Activated T-helper 1 cell treated with Interleukin-2 at 50 U/mL for 16 hours (primary cell): ENCODE results near the gene UHRF2.
"Not testable (repeated sequence)": the region's sequence is repeated elsewhere in the genome, so short reads cannot be mapped to it uniquely, and the experiment has no call there.

Source experiments
- DNase-seq: peaks from one replicate; pipeline ENCODE4 v3.0.0-alpha.2; 2020; ENCODE audit warnings: low read depth

The UHRF2 gene

GRCh38 chr9:6489099-6489498 lies 76.1 kb downstream of the UHRF2 start:
- no peak for DNase-seq

GRCh38 chr9:6490863-6491262 lies 77.9 kb downstream of the UHRF2 start:
- no peak for DNase-seq

GRCh38 chr9:6495466-6495865 lies 82.5 kb downstream of the UHRF2 start:
- no peak for DNase-seq

GRCh38 chr9:6498982-6499381 lies 86.0 kb downstream of the UHRF2 start:
- no peak for DNase-seq

- DNase-seq: no peak
These were observed 88.7 kb downstream of the UHRF2 start for GRCh38 chr9:6501526-6502210.

- no peak for DNase-seq
These were observed 89.4 kb downstream of the UHRF2 start for GRCh38 chr9:6502399-6502798.

GRCh38 chr9:6506571-6506970 lies 93.6 kb downstream of the UHRF2 start:
- DNase-seq: no peak

- DNase-seq: no peak
These were observed 99.2 kb downstream of the UHRF2 start for GRCh38 chr9:6512085-6512657.

- DNase-seq: no peak
These were observed 109.3 kb downstream of the UHRF2 start for GRCh38 chr9:6522263-6522662.

- no peak for DNase-seq
These were observed 112.5 kb downstream of the UHRF2 start for GRCh38 chr9:6525326-6526045.

- DNase-seq: no peak
These were observed 122.6 kb downstream of the UHRF2 start for GRCh38 chr9:6535594-6535993.

- DNase-seq: no peak
These were observed 125.7 kb downstream of the UHRF2 start for GRCh38 chr9:6538666-6539071.

GRCh38 chr9:6542617-6543016 lies 129.6 kb downstream of the UHRF2 start:
- not testable (repeated sequence) for DNase-seq

GRCh38 chr9:6543204-6543603 lies 130.2 kb downstream of the UHRF2 start:
- DNase-seq: no peak

- DNase-seq: no peak
These were observed 132.2 kb downstream of the UHRF2 start for GRCh38 chr9:6545017-6545691.

- DNase-seq: no peak
These were observed 136.3 kb downstream of the UHRF2 start for GRCh38 chr9:6549106-6549800.

- DNase-seq: no peak
These were observed 138.1 kb downstream of the UHRF2 start for GRCh38 chr9:6551136-6551535.

- no peak for DNase-seq
These were observed 139.0 kb downstream of the UHRF2 start for GRCh38 chr9:6552033-6552432.

- no peak for DNase-seq
These were observed 139.6 kb downstream of the UHRF2 start for GRCh38 chr9:6552498-6553121.

GRCh38 chr9:6553866-6554265 lies 140.9 kb downstream of the UHRF2 start:
- no peak for DNase-seq
